Stimulated activated CD4-positive, alpha-beta T cell treated with anti-CD3 and anti-CD28 coated beads, TNF-alpha, amount 100 ng/mL, for 48 hours (primary cell): ENCODE results near the gene NCAPD3.
"Not testable (repeated sequence)": the region's sequence is repeated elsewhere in the genome, so short reads cannot be mapped to it uniquely, and the experiment has no call there.

ENCODE experiments used
- DNase-seq, 3 donors: peaks; one replicate each; pipeline ENCODE4 v3.0.0-alpha.2; 2020; ENCODE audit warnings: low read depth in 3 of 3

Gene NCAPD3

GRCh38 chr11:134131628-134132244, 92.0 kb downstream of the NCAPD3 start:
- DNase-seq, result no peak

DNA sequence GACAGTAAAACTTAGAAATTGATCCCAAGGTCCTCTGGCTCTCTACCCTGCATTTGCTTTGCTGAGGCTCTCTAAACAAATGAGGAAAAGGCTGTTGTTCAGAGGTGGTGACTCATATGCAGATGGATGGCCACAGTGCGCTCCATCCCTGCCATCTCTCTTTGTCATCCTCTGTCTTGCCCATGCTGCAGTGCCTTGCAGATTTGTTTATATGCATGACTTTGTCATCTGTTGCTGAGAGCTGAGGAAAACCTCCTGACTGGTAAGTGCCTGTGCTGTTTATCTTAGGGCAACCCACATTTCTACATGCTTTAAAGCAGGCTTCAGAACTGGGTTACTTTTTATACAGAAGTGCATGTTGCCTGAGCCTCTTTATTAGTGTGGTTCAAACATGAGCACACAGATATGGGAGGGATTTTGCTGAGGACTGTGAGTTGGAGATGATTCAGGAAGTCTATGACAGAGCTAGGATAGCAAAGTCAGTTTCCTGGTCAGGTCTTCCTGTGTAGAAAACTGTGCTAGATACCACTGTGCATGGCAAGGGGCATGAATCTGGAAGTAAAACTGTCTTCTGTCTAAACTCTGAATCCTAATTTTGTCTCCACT, 97.4 kb downstream of the NCAPD3 start:
- DNase-seq, result no peak

DNA sequence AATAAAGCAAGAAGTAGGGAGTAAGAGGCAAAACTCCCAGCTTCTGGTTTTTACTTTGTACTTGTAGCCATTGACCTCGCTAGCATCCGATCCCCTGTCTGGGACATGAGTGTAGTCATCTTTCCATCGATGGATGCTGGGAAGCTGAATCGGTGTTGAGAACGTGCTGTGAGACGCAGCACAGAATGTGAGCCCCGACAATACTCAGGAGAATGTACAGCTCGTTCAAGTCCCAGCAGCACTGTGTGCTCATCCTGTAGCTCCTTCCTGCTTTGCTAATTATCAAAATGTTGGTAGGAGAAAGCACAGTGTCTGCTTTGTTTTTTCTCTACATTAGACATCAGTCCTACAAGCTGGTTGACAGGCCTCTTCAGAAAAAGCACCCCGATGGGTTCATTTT, 98.3 kb downstream of the NCAPD3 start:
- DNase-seq, result no peak

DNA sequence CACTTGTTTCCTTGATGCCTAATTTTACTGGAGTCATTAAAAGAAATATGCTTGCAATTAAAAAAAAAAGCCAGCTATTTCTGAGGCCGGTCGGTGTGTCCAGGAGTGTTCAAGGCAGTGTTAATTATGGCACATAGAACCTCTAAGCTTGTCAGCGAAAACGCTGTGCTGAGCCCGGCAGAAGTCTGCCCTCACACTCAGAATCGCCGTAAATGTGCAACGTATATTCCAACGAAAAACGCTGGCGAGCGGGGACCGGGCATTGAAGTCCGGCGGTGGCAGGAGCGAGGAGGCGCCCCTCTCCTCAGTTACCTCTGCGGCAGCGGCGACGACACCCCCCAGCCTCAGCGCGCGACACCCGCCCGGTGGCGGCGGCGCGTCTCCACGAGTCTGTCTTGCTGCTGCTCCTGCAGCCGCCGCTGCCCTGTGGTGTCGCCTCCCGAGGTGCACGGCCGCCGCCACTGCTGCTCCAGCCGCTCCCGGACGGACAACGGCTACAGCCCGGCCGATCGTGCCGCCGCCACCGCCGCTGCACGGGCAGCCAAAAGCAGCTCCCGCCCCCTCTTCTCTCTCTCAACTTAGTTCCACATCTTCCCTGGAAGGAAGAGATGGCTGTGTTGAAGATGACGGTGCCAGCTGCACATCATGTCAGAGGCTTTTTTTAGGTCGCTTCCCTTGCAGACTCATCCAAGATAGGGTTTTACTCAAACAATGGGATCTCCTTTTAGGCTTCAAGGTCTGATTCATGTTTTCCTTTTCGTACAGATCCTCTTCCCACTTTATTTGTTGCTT, 98.9 kb downstream of the NCAPD3 start:
- DNase-seq, result no peak

DNA sequence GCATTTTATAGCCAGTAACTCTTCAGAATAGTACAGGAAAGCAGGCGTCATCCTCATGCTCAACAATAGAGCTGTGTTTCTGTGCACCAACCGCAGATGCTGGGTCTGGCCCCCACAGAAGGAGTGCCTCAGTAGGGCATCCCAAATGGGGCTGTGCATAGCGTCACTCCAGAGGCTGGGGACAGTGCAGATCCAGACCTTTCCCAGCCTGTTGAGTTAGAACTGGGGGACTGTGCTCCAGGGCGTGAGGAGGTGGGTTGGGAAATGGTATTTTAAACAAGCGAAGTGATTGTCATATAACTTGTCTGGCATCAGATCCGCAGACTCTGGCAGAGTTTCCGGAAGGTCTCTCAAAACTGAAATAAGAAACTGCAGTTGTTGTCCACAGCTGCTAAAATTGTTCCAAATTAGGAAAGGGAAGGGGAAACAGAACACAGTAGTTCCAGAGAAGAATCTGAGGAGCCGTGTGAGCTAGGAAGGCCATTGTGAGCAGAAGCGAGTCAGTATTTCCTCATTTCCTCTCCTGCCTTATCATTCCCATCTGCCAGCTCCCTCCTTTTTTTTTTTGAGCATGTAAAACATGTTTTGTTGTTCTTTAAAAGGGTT, 102.7 kb downstream of the NCAPD3 start:
- no peak for DNase-seq

GRCh38 chr11:134120143-134120850, 103.5 kb downstream of the NCAPD3 start:
- DNase-seq, result no peak

DNA sequence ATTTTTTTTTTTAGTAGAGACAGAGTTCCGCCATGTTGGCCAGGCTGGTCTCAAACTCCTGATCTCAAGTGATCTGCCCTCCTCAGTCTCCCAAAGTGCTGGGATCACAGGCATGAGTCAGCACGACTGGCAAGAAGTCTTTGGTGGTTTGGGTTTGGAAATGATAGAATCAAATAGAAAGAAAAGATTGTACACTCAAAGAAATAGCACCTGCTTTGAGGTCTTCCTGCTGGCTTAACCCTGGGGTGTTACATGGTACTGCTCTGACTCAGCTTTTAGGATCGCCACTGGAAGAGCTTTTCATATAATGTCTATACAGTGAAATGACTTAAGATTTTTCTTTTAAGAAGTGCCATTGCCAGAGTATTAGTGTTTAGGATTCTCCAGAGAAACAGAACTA, 104.7 kb downstream of the NCAPD3 start:
- no peak for DNase-seq

DNA sequence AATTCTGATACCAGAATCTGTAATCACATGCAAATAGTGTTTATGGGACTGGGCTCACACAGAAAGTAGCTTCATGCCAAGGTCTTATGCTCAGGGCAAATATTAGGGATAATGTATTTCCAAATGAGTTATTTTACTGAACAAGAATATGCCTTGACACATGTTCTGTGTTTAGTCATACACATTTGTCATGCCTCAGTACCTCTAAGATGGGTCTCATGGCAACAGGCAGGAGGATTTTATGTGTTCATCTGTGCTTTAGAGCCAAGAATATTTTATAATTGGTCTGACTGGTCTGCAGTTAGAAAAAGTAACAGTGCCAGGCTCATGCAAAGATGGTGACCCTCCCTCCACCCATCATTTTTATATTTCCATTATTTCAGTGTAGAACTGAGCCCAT, 105.8 kb downstream of the NCAPD3 start:
- no peak for DNase-seq

GRCh38 chr11:134116210-134116609, 107.6 kb downstream of the NCAPD3 start:
- DNase-seq, result no peak

DNA sequence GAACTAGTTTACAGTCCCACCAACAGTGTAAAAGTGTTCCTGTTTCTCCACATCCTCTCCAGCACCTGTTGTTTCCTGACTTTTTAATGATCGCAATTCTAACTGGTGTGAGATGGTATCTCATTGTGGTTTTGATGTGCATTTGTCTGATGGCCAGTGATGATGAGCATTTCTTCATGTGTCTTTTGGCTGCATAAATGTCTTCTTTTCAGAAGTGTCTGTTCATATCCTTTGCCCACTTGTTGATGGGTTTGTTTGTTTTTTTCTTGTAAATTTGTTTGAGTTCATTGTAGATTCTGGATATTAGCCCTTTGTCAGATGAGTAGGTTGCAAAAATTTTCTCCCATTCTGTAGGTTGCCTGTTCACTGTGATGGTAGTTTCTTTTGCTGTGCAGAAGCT, 110.0 kb downstream of the NCAPD3 start:
- DNase-seq, result not testable (repeated sequence)

DNA sequence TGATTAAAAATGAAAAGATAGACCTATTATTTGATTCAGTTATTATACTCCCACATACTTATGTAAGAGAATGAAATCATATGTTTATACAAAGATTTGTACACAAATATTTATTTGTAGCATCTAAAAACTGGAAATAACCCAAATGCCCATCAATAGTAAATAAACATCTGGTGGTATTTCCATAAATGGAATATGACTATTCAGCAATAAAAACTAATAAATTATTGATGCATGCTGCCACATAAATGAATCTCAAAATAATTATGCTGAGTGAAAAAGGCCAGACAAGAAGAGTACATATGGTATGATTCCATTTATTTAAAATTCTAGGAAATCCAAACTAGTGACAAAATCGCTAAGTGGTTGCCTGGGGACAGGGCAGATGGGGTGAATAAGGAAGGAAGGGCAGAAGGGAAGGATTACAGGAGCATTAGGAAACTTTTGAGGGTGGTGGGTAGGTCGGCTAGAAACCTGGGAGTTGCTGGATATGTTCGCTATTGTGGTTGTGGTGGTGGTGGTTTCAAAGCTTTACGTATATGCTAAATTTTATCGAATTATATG, 113.4 kb downstream of the NCAPD3 start:
- no peak for DNase-seq
